HCT116 (cell line): Measurements from ENCODE around the gene NKG7. TPM values are rescaled to one million over a fixed set of nuclear protein-coding genes. Genes with fewer than 3 reads are reported as not detected.

ENCODE experiments used
- ATAC-seq: fragments of 200-7000 bp; cut with Tn5 transposase; 2 replicates; pipeline ENCODE4 v1.9.1; 2020; ENCODE audit warnings: mild to moderate bottlenecking, moderate library complexity
- Bru-seq: library from RNA; stranded (reverse); fragments of 400-500 nt; gene quantifications from one replicate; lab custom pipeline; 2021; lab: Mats Ljungman, UMichigan
- BruChase-seq, 2 experiments: library from RNA; stranded (reverse); fragments of 400-500 nt; gene quantifications; one replicate each; lab custom pipeline; 2021; lab: Mats Ljungman, UMichigan
- BruUV-seq: library from RNA; stranded (reverse); fragments of 400-500 nt; replicated peaks from 2 replicates; lab custom pipeline; 2021; lab: Mats Ljungman, UMichigan
- CTCF ChIA-PET: fragments of 300-600 bp; sonication (Branson Sonifier 250); formaldehyde crosslinking; loops from one replicate; lab custom pipeline; 2021; ENCODE audit warnings: antibody characterized with exemption; lab: Charles Lee
- POLR2A ChIA-PET: fragments of 300-600, 350-600 bp; sonication (Branson Sonifier 250); formaldehyde crosslinking; loops from one replicate; lab custom pipeline; 2021; ENCODE audit warnings: antibody characterized with exemption; lab: Charles Lee
- RAD21 ChIA-PET, 2 experiments: fragments of 300-600 bp; sonication (Branson Sonifier 250); formaldehyde crosslinking; loops; one replicate each; lab custom pipeline; 2023; ENCODE audit warnings: low total read pairs in 2 of 2; ENCODE audit not compliant: uncharacterized antibody in 2 of 2, unreplicated experiment in 2 of 2, low non-redundant PET in 1 of 2; lab: Charles Lee
- DNase-seq: peaks from one replicate; pipeline ENCODE4 v3.0.0-alpha.2; 2010; ENCODE audit warnings: low read depth, low spot score
- H2AFZ ChIP-seq: fragments of 200-600 bp; shearing (Covaris generic), sonication (generic); 2 replicates; pipeline ENCODE4 v1.6.1; 2017; ENCODE audit warnings: low read depth, mixed run types, mixed read lengths, antibody characterized with exemption, low read length; ENCODE audit not compliant: poor library complexity, severe bottlenecking
- H3K27ac ChIP-seq: 2 replicates; pipeline ENCODE4 v1.5.1; 2012; ENCODE audit warnings: low read depth, low read length
- H3K27me3 ChIP-seq: fragments of 200-600 bp; sonication (generic); 2 replicates; pipeline ENCODE4 v1.6.1; 2016; ENCODE audit warnings: mixed run types, low read length, mixed read lengths; ENCODE audit not compliant: insufficient read depth
- H3K36me3 ChIP-seq, 2 experiments: fragments of 200-500 bp in 1 of 2; fragments of 200-600 bp in 1 of 2; sonication (Bioruptor generic) in 1 of 2; sonication (generic) in 1 of 2; 2 replicates each; pipeline versions ENCODE4 v1.5.1 to v1.6.1; 2014 to 2016; ENCODE audit warnings: low read length in 2 of 2, inconsistent platforms in 1 of 2, mixed read lengths in 1 of 2, mixed run types in 1 of 2; ENCODE audit not compliant: insufficient read depth in 2 of 2, control insufficient read depth in 1 of 2
- H3K4me1 ChIP-seq, 2 experiments: fragments of 200-600 bp in 1 of 2; sonication (generic) in 1 of 2; 2 replicates each; pipeline versions ENCODE4 v1.5.1 to v1.6.1; 2012 to 2017; ENCODE audit warnings: low read length in 2 of 2, inconsistent platforms in 1 of 2, mild to moderate bottlenecking in 1 of 2, mixed read lengths in 1 of 2, mixed run types in 1 of 2, moderate library complexity in 1 of 2; ENCODE audit not compliant: insufficient read depth in 2 of 2, control insufficient read depth in 1 of 2
- H3K4me2 ChIP-seq: fragments of 200-600 bp; sonication (generic); 2 replicates; pipeline ENCODE4 v1.6.1; 2017; ENCODE audit warnings: mixed run types, low read length, mixed read lengths
- H3K4me3 ChIP-seq, 2 experiments: fragments of 200-600 bp in 1 of 2; sonication (generic) in 1 of 2; replicated peaks in 1 of 2; 2 replicates each; pipeline ENCODE4 v1.5.1; 2011 to 2016; ENCODE audit warnings: low read length in 2 of 2, control low read depth in 1 of 2, low read depth in 1 of 2, mild to moderate bottlenecking in 1 of 2, mixed read lengths in 1 of 2, mixed run types in 1 of 2
- H3K79me2 ChIP-seq: fragments of 200-600 bp; sonication (generic); 2 replicates; pipeline ENCODE4 v1.6.1; 2017; ENCODE audit warnings: mild to moderate bottlenecking, mixed run types, low read length, moderate library complexity, mixed read lengths; ENCODE audit not compliant: insufficient read depth
- H3K9ac ChIP-seq: fragments of 200-600 bp; sonication (generic); 2 replicates; pipeline ENCODE4 v1.6.1; 2016; ENCODE audit warnings: low read length, mixed read lengths
- H3K9me2 ChIP-seq: fragments of 200-600 bp; sonication (generic), shearing (Covaris generic); 2 replicates; pipeline ENCODE4 v1.6.1; 2017; ENCODE audit warnings: mixed run types, mild to moderate bottlenecking, moderate library complexity; ENCODE audit not compliant: insufficient read depth
- H3K9me3 ChIP-seq, 2 experiments: fragments of 200-500 bp in 1 of 2; fragments of 200-600 bp in 1 of 2; sonication (Bioruptor generic) in 1 of 2; sonication (generic) in 1 of 2; 2 replicates each; pipeline ENCODE4 v1.6.1; 2014 to 2017; ENCODE audit warnings: low read length in 2 of 2, mixed read lengths in 2 of 2, inconsistent platforms in 1 of 2, low read depth in 1 of 2, mild to moderate bottlenecking in 1 of 2, mixed run types in 1 of 2, moderate library complexity in 1 of 2; ENCODE audit not compliant: control insufficient read depth in 1 of 2, insufficient read depth in 1 of 2
- H4K20me1 ChIP-seq: fragments of 200-600 bp; sonication (generic), shearing (Covaris generic); 2 replicates; pipeline ENCODE4 v1.6.1; 2017; ENCODE audit warnings: mixed run types, mild to moderate bottlenecking, moderate library complexity; ENCODE audit not compliant: insufficient read depth
- CEBPB ChIP-seq: IDR thresholded peaks from 2 replicates; pipeline ENCODE4 v1.6.1; 2012; ENCODE audit warnings: low read depth
- EGR1 ChIP-seq: IDR thresholded peaks from 2 replicates; pipeline ENCODE4 v1.6.1; 2012; ENCODE audit warnings: low read depth
- ELF1 ChIP-seq: IDR thresholded peaks from 2 replicates; pipeline ENCODE4 v1.6.1; 2012; ENCODE audit warnings: low read depth, borderline replicate concordance
- EZH2 ChIP-seq: fragments of 200-600 bp; sonication (generic); IDR thresholded peaks from 2 replicates; pipeline ENCODE4 v1.6.1; 2017; ENCODE audit warnings: antibody characterized with exemption, mixed run types
- EZH2phosphoT487 ChIP-seq: fragments of 200-600 bp; IDR thresholded peaks from 2 replicates; pipeline ENCODE4 v1.6.1; 2018; ENCODE audit warnings: antibody characterized with exemption, borderline replicate concordance
- FOSL1 ChIP-seq: IDR thresholded peaks from 2 replicates; pipeline ENCODE4 v1.6.1; 2012; ENCODE audit warnings: low read depth
- JUND ChIP-seq: IDR thresholded peaks from 2 replicates; pipeline ENCODE4 v1.6.1; 2012
- POLR2A ChIP-seq: IDR thresholded peaks from 2 replicates; pipeline ENCODE4 v1.7.0; 2011; ENCODE audit warnings: borderline replicate concordance; ENCODE audit not compliant: insufficient read depth, insufficient read length; ENCODE audit errors: extremely low read depth
- POLR2AphosphoS5 ChIP-seq: IDR thresholded peaks from 2 replicates; pipeline ENCODE4 v1.6.1; 2011; ENCODE audit warnings: mild to moderate bottlenecking, low read depth, low read length, moderate library complexity
- RAD21 ChIP-seq: IDR thresholded peaks from 2 replicates; pipeline ENCODE4 v1.6.1; 2012; ENCODE audit warnings: low read depth, mild to moderate bottlenecking
- SIN3A ChIP-seq: IDR thresholded peaks from 2 replicates; pipeline ENCODE4 v1.6.1; 2012; ENCODE audit warnings: low read depth
- SP1 ChIP-seq: IDR thresholded peaks from 2 replicates; pipeline ENCODE4 v1.6.1; 2012; ENCODE audit warnings: low read depth
- SRF ChIP-seq: IDR thresholded peaks from 2 replicates; pipeline ENCODE4 v1.6.1; 2012; ENCODE audit warnings: low read depth
- TCF7L2 ChIP-seq: IDR thresholded peaks from 2 replicates; pipeline ENCODE4 v1.7.0; 2011; ENCODE audit warnings: borderline replicate concordance, inconsistent platforms; ENCODE audit not compliant: insufficient read depth, insufficient read length; ENCODE audit errors: extremely low read depth
- YY1 ChIP-seq: IDR thresholded peaks from 2 replicates; pipeline ENCODE4 v1.6.1; 2011; ENCODE audit warnings: low read length, low read depth, moderate library complexity, mild to moderate bottlenecking; ENCODE audit not compliant: insufficient replicate concordance; ENCODE audit errors: extremely low read depth
- ZNF274 ChIP-seq: fragments of 200-500 bp; sonication (Bioruptor generic); IDR thresholded peaks from 2 replicates; pipeline ENCODE4 v1.6.1; 2014; ENCODE audit warnings: mild to moderate bottlenecking, low read depth, low read length, inconsistent platforms
- intact Hi-C: fragments of 100-400 bp; cut with micrococcal nuclease; formaldehyde crosslinking; loops from 2 replicates; pipeline ENCODE4 v1.10.0; 2022
- long read RNA-seq: library from polyadenylated mRNA; unstranded; transcript quantifications from one replicate; pipeline ENCODE4 v2.0.0, GENCODE V29; 2021; ENCODE audit not compliant: unreplicated experiment
- polyA plus RNA-seq: library from polyadenylated mRNA; unstranded; fragments of >200 nt; gene quantifications from 2 replicates; pipeline ENCODE4 v1.2.1, GENCODE V29; 2012; ENCODE audit warnings: missing spikeins
- total RNA-seq: library from RNA; stranded (reverse); gene quantifications from one replicate; pipeline ENCODE4 v1.2.1, GENCODE V29; 2021; ENCODE audit not compliant: unreplicated experiment
- TF ChIP-seq, protein P1 (sequence below): IDR thresholded peaks from 2 replicates; pipeline ENCODE4 v1.6.1; 2011; ENCODE audit warnings: mild to moderate bottlenecking, low read length, moderate library complexity; ENCODE audit not compliant: insufficient replicate concordance; ENCODE audit errors: extremely low read depth
- TF ChIP-seq, protein P2 (sequence below): IDR thresholded peaks from 2 replicates; pipeline ENCODE4 v1.6.1; 2012
- TF ChIP-seq, protein P3 (sequence below): IDR thresholded peaks from 2 replicates; pipeline ENCODE4 v1.6.1; 2012; ENCODE audit warnings: low read depth
- TF ChIP-seq, protein P4 (sequence below): IDR thresholded peaks from 2 replicates; pipeline ENCODE4 v1.6.1; 2012

The NKG7 gene, protein sequence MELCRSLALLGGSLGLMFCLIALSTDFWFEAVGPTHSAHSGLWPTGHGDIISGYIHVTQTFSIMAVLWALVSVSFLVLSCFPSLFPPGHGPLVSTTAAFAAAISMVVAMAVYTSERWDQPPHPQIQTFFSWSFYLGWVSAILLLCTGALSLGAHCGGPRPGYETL
- total RNA-seq (not detected), Bru-seq, nascent RNA (not detected), BruChase-seq, experiment 1, labeled RNA remaining after a 6-hour chase (not detected), BruChase-seq, experiment 2, labeled RNA remaining after a 2-hour chase (not detected)
- 0.10 TPM in 1 of 2 replicates, not detected in the other for polyA plus RNA-seq
- long read RNA-seq = 0 reads

DNA sequence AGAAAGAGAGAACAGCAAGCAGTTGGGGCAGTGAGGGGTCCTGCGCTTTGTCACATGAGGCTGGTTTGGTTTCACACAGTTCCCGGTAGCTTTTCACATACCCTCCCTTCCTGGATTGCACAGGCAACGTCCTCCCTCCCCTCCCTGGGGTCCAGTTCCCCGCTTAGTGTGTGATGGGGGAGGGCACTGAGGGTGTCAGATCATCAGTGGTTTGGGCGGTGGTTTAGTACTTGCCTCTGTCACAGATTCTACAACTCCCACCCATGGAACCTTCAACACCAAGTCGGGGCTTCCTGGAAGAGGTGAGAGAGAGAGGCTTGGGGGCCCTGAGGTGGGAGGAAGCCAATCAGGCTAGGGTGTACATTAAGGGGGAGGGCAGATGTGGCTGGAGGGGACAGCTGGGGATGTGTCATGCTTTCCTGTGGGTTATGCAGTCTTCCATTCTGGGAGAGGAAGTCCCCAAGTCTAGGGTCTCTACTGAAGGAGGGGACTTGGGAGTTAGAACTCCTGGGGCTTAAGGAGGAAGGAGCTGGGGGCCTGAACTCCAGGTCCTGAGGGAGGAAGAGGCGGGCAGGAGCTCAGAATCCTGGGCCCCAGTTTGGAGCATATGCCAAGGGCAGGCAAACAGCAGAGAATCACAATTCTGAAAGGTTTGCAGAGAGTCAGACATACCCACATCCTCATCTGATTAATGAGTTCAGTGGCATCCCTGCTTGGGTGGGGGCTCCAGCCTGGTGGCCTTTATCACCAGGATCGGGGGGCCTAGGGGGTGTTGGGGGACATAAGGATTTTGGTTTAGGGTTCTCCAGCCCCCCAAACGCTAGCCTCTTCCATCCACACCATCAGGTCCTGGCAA lies at the start of gene NKG7:
Gene NKG7 (minus strand): TSS at position 6 of the 856 bp plus-strand sequence. CDS start 119 bp downstream, outside the sequence.
- H3K9ac ChIP-seq = no peak within 1 kb of the TSS
- no peak within 1 kb of the TSS for H3K4me2 ChIP-seq
- RAD21 ChIA-PET = no interaction called here
- no peak within 1 kb of the TSS for H3K27ac ChIP-seq
- no peak for DNase-seq
- H3K9me3 ChIP-seq = no peaks in the 10 kb centered on the region
- no peaks in the 10 kb centered on the region for H3K27me3 ChIP-seq
- H2AFZ ChIP-seq = no peak within 1 kb of the TSS
- H3K36me3 ChIP-seq = no peaks in the 10 kb centered on the region
- no peaks in the 10 kb centered on the region for H3K9me2 ChIP-seq
- no TSS peak for BruUV-seq
- H3K4me3 ChIP-seq = no peak within 1 kb of the TSS
- POLR2A ChIA-PET = interaction anchor here (1.3 kb wide), 1 partner anchor 21 kb away, joined by 4 read pairs; no protein-coding TSS in a partner anchor
- H4K20me1 ChIP-seq = no peaks in the 10 kb centered on the region
- intact Hi-C loops = no loop called here
- CTCF ChIA-PET = no interaction called here
- H3K79me2 ChIP-seq = no peaks in the 10 kb centered on the region
- H3K4me1 ChIP-seq = peaks cover 5 to 10% of the 10 kb centered on the region in 2 experiments; a peak in 3 of 4 replicates
- no peak for ATAC-seq
- no peak for TF ChIP-seq YY1
- TF ChIP-seq, protein P1, sequence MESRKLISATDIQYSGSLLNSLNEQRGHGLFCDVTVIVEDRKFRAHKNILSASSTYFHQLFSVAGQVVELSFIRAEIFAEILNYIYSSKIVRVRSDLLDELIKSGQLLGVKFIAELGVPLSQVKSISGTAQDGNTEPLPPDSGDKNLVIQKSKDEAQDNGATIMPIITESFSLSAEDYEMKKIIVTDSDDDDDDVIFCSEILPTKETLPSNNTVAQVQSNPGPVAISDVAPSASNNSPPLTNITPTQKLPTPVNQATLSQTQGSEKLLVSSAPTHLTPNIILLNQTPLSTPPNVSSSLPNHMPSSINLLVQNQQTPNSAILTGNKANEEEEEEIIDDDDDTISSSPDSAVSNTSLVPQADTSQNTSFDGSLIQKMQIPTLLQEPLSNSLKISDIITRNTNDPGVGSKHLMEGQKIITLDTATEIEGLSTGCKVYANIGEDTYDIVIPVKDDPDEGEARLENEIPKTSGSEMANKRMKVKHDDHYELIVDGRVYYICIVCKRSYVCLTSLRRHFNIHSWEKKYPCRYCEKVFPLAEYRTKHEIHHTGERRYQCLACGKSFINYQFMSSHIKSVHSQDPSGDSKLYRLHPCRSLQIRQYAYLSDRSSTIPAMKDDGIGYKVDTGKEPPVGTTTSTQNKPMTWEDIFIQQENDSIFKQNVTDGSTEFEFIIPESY = no peak
- TF ChIP-seq RAD21 = no peak
- no peak for TF ChIP-seq JUND
- TF ChIP-seq, protein P2, sequence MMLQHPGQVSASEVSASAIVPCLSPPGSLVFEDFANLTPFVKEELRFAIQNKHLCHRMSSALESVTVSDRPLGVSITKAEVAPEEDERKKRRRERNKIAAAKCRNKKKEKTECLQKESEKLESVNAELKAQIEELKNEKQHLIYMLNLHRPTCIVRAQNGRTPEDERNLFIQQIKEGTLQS = no peak
- TF ChIP-seq, protein P3, sequence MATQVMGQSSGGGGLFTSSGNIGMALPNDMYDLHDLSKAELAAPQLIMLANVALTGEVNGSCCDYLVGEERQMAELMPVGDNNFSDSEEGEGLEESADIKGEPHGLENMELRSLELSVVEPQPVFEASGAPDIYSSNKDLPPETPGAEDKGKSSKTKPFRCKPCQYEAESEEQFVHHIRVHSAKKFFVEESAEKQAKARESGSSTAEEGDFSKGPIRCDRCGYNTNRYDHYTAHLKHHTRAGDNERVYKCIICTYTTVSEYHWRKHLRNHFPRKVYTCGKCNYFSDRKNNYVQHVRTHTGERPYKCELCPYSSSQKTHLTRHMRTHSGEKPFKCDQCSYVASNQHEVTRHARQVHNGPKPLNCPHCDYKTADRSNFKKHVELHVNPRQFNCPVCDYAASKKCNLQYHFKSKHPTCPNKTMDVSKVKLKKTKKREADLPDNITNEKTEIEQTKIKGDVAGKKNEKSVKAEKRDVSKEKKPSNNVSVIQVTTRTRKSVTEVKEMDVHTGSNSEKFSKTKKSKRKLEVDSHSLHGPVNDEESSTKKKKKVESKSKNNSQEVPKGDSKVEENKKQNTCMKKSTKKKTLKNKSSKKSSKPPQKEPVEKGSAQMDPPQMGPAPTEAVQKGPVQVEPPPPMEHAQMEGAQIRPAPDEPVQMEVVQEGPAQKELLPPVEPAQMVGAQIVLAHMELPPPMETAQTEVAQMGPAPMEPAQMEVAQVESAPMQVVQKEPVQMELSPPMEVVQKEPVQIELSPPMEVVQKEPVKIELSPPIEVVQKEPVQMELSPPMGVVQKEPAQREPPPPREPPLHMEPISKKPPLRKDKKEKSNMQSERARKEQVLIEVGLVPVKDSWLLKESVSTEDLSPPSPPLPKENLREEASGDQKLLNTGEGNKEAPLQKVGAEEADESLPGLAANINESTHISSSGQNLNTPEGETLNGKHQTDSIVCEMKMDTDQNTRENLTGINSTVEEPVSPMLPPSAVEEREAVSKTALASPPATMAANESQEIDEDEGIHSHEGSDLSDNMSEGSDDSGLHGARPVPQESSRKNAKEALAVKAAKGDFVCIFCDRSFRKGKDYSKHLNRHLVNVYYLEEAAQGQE = no peak
- TF ChIP-seq ZNF274 = no peak
- no peak for TF ChIP-seq SRF
- no peak for TF ChIP-seq POLR2AphosphoS5
- TF ChIP-seq, protein P4, sequence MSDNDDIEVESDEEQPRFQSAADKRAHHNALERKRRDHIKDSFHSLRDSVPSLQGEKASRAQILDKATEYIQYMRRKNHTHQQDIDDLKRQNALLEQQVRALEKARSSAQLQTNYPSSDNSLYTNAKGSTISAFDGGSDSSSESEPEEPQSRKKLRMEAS = no peak
- TF ChIP-seq EZH2phosphoT487 = no peak
- TF ChIP-seq POLR2A = no peak
- no peak for TF ChIP-seq CEBPB
- TF ChIP-seq SIN3A = no peak
- TF ChIP-seq ELF1 = no peak
- no peak for TF ChIP-seq TCF7L2
- TF ChIP-seq FOSL1 = no peak
- no peak for TF ChIP-seq EGR1
- TF ChIP-seq SP1 = no peak
- no peak for TF ChIP-seq EZH2
